Limb (tissue), 2 donors: ENCODE results near the gene WNK1.
"Not testable (repeated sequence)": the region's sequence is repeated elsewhere in the genome, so short reads cannot be mapped to it uniquely, and the experiment has no call there.

Experiments used
- DNase-seq, 2 donors: peaks; one replicate each; pipeline ENCODE4 v3.0.0-alpha.2; 2016; ENCODE audit errors: extremely low spot score in 2 of 2

The WNK1 gene

GRCh38 chr12:751999-752694 lies at the start of gene WNK1:
WNK1 (plus strand) TSS chr12:752579; CDS start chr12:753566, 987 bp downstream.
- DNase-seq, result peak; percentile 99 to 100

GRCh38 chr12:704516-705242 lies 47.7 kb upstream of the WNK1 start:
- DNase-seq, result no peak

GRCh38 chr12:708084-708483 lies 44.3 kb upstream of the WNK1 start:
- DNase-seq, result not testable (repeated sequence)

GRCh38 chr12:709455-710020 lies 42.8 kb upstream of the WNK1 start:
- DNase-seq, result no peak

GRCh38 chr12:712172-712863 lies 40.1 kb upstream of the WNK1 start:
- peak in 1 of 2 donors; percentile 58 for DNase-seq

- DNase-seq, result no peak
Observed at GRCh38 chr12:713281-713875, 39.0 kb upstream of the WNK1 start.

GRCh38 chr12:716506-716905 lies 35.9 kb upstream of the WNK1 start:
- DNase-seq, result peak in 1 of 2 donors; percentile 41

- no peak for DNase-seq
Observed at GRCh38 chr12:718756-719102, 33.6 kb upstream of the WNK1 start.

- DNase-seq, result no peak
Observed at GRCh38 chr12:720231-720941, 32.0 kb upstream of the WNK1 start.

- no peak for DNase-seq
Observed at GRCh38 chr12:724194-724855, 28.1 kb upstream of the WNK1 start.

GRCh38 chr12:725076-725475 lies 27.3 kb upstream of the WNK1 start:
- DNase-seq, result no peak

- no peak for DNase-seq
Observed at GRCh38 chr12:726281-727140, 25.9 kb upstream of the WNK1 start.

GRCh38 chr12:727321-727720 lies 25.1 kb upstream of the WNK1 start:
- no peak for DNase-seq

- no peak for DNase-seq
Observed at GRCh38 chr12:728781-729180, 23.6 kb upstream of the WNK1 start.

- DNase-seq, result no peak
Observed at GRCh38 chr12:729221-729620, 23.2 kb upstream of the WNK1 start.

- no peak for DNase-seq
Observed at GRCh38 chr12:730550-730949, 21.8 kb upstream of the WNK1 start.

- DNase-seq, result no peak
Observed at GRCh38 chr12:737122-737739, 15.1 kb upstream of the WNK1 start.

- no peak for DNase-seq
Observed at GRCh38 chr12:738712-739111, 13.7 kb upstream of the WNK1 start.

GRCh38 chr12:739349-739748 lies 13.0 kb upstream of the WNK1 start:
- DNase-seq, result no peak
